Keratinocyte (primary cell): ENCODE data around the gene ADGRA1. TPM values are rescaled to one million over a fixed set of nuclear protein-coding genes. Genes with fewer than 3 reads are reported as not detected.

ENCODE experiments used
- DNase-seq: peaks from one replicate; pipeline ENCODE4 v3.0.0-alpha.2; 2011; ENCODE audit warnings: low read depth, missing footprints, low spot score
- FAIRE-seq: peaks from 2 replicates; lab custom pipeline; 2011; peaks lifted over from hg19 to GRCh38; lab: Jason Lieb, UNC
- H2AFZ ChIP-seq: 2 replicates; pipeline ENCODE4 v1.6.0; 2012; ENCODE audit warnings: low read length, control low read depth, inconsistent platforms; ENCODE audit not compliant: control insufficient read depth
- H3K27ac ChIP-seq: 2 replicates; pipeline ENCODE4 v1.5.1; 2011; ENCODE audit warnings: low read length; ENCODE audit not compliant: control insufficient read depth, insufficient read depth
- H3K27me3 ChIP-seq: 3 replicates; pipeline ENCODE4 v1.6.0; 2011; ENCODE audit warnings: low read length; ENCODE audit not compliant: control insufficient read depth, insufficient read depth; ENCODE audit errors: extremely low read depth
- H3K36me3 ChIP-seq, 2 experiments: 2 replicates in 1 of 2; 3 replicates in 1 of 2; pipeline ENCODE4 v1.5.1; 2011; ENCODE audit warnings: low read length in 2 of 2, mild to moderate bottlenecking in 1 of 2; ENCODE audit not compliant: control insufficient read depth in 2 of 2, insufficient read depth in 2 of 2; ENCODE audit errors: extremely low read depth in 1 of 2
- H3K4me1 ChIP-seq: 3 replicates; pipeline ENCODE4 v1.5.1; 2011; ENCODE audit warnings: low read length; ENCODE audit not compliant: control insufficient read depth, insufficient read depth; ENCODE audit errors: extremely low read depth
- H3K4me2 ChIP-seq: 3 replicates; pipeline ENCODE4 v1.6.0; 2011; ENCODE audit warnings: low read depth, low read length; ENCODE audit not compliant: control insufficient read depth, insufficient read depth; ENCODE audit errors: extremely low read depth
- H3K4me3 ChIP-seq, 3 experiments: fragments of 200-600 bp in 1 of 3; sonication (generic) in 1 of 3; 2 replicates in 2 of 3; 3 replicates in 1 of 3; pipeline ENCODE4 v1.5.1; 2011 to 2016; ENCODE audit warnings: low read length in 3 of 3, mild to moderate bottlenecking in 3 of 3, control low read depth in 2 of 3, inconsistent platforms in 1 of 3, low read depth in 1 of 3, mixed read lengths in 1 of 3, mixed run types in 1 of 3, moderate library complexity in 1 of 3; ENCODE audit not compliant: control insufficient read depth in 2 of 3, insufficient read depth in 2 of 3; ENCODE audit errors: extremely low read depth in 1 of 3
- H3K79me2 ChIP-seq: 2 replicates; pipeline ENCODE4 v1.6.0; 2012; ENCODE audit warnings: low read length; ENCODE audit not compliant: control insufficient read depth, insufficient read depth
- H3K9ac ChIP-seq: 3 replicates; pipeline ENCODE4 v1.6.0; 2011; ENCODE audit warnings: low read length; ENCODE audit not compliant: control insufficient read depth, insufficient read depth; ENCODE audit errors: extremely low read depth
- H3K9me1 ChIP-seq: 3 replicates; pipeline ENCODE4 v1.6.0; 2011; ENCODE audit warnings: low read length; ENCODE audit not compliant: control insufficient read depth, insufficient read depth; ENCODE audit errors: extremely low read depth
- H3K9me3 ChIP-seq: 2 replicates; pipeline ENCODE4 v1.5.1; 2012; ENCODE audit warnings: low read depth, low read length; ENCODE audit not compliant: control insufficient read depth
- H4K20me1 ChIP-seq: 3 replicates; pipeline ENCODE4 v1.6.0; 2011; ENCODE audit warnings: low read length; ENCODE audit not compliant: control insufficient read depth, insufficient read depth; ENCODE audit errors: extremely low read depth
- EZH2 ChIP-seq: IDR thresholded peaks from one replicate; pipeline ENCODE4 v1.6.1; 2012; ENCODE audit warnings: inconsistent platforms, mild to moderate bottlenecking, low read length, moderate library complexity
- dilution Hi-C: fragments of 300-500 bp; cut with MboI; formaldehyde crosslinking; loops from one replicate; pipeline ENCODE4 v1.7.0; 2020; ENCODE audit warnings: low sequenced_read_pairs; ENCODE audit not compliant: extremely low pct_ligation_motif_present
- polyA plus RNA-seq, 5 experiments: library from polyadenylated mRNA; depleted of rRNA in 3 of 5; stranded (reverse) in 3 of 5; stranded (forward) in 1 of 5; unstranded in 1 of 5; fragments of >200 nt; gene quantifications; 1 replicate in 1 of 5; 2 replicates in 3 of 5; 3 replicates in 1 of 5; pipeline versions ENCODE4 v1.2.1 to v1.2.3, GENCODE V29; 2011 to 2012; ENCODE audit warnings: missing spikeins in 2 of 5, low read depth in 1 of 5, low replicate concordance in 1 of 5
- TF ChIP-seq, protein P1 (sequence below), 3 experiments: IDR thresholded peaks in 1 of 3; conservative IDR thresholded peaks in 1 of 3; optimal IDR thresholded peaks in 1 of 3; 2 replicates in 2 of 3; 3 replicates in 1 of 3; pipeline versions ENCODE3 to v1.5.1; 2011; ENCODE audit warnings: low read length in 3 of 3, mild to moderate bottlenecking in 3 of 3, moderate library complexity in 2 of 3, control low read depth in 1 of 3, inconsistent platforms in 1 of 3; ENCODE audit not compliant: insufficient read depth in 2 of 3; ENCODE audit errors: extremely low read depth in 1 of 3

Gene ADGRA1
- polyA plus RNA-seq, 1 donor (not counting 4 experiments of a cell fraction or from before 2014, with no cell fraction given): not detected

DNA sequence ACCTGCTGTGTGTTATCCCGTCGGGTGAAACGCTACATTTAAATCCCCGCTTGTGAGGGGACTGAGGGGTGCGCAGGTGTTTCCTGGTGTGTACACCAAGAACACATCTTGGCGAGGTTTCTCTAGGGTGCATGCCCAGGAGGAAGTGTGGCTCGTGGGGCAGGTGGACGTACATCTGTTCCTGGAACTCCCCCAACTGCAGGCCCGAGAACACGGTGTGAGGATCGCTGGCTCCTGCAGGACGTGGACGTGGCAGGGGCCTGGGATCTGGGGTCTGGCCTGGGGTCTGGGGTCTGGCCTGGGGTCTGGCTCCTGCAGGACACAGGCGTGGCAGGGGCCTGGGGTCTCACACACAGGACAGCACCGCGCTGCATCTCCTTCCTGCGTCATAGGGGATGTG, 82.4 kb downstream of the ADGRA1 start:
- dilution Hi-C loops: no loop called here

GRCh38 chr10:133173860-133174640, 86.3 kb downstream of the ADGRA1 start:
- FAIRE-seq (no peak), DNase-seq (no peak)
- dilution Hi-C loops: no loop called here
- no peaks in the 10 kb centered on the region for H3K36me3 ChIP-seq
- no peaks in the 10 kb centered on the region for H3K4me1 ChIP-seq
- H4K20me1 ChIP-seq: no peaks in the 10 kb centered on the region
- no peak overlapping the region for H3K4me3 ChIP-seq
- no peak overlapping the region for H3K4me2 ChIP-seq
- H3K79me2 ChIP-seq: no peaks in the 10 kb centered on the region
- H3K9me3 ChIP-seq: peaks cover 19% of the 10 kb centered on the region
- H3K27ac ChIP-seq: no peak overlapping the region
- no peaks in the 10 kb centered on the region for H3K9me1 ChIP-seq
- H3K27me3 ChIP-seq: no peaks in the 10 kb centered on the region
- H3K9ac ChIP-seq: no peak overlapping the region
- H2AFZ ChIP-seq: no peak overlapping the region
- TF ChIP-seq, protein P1, sequence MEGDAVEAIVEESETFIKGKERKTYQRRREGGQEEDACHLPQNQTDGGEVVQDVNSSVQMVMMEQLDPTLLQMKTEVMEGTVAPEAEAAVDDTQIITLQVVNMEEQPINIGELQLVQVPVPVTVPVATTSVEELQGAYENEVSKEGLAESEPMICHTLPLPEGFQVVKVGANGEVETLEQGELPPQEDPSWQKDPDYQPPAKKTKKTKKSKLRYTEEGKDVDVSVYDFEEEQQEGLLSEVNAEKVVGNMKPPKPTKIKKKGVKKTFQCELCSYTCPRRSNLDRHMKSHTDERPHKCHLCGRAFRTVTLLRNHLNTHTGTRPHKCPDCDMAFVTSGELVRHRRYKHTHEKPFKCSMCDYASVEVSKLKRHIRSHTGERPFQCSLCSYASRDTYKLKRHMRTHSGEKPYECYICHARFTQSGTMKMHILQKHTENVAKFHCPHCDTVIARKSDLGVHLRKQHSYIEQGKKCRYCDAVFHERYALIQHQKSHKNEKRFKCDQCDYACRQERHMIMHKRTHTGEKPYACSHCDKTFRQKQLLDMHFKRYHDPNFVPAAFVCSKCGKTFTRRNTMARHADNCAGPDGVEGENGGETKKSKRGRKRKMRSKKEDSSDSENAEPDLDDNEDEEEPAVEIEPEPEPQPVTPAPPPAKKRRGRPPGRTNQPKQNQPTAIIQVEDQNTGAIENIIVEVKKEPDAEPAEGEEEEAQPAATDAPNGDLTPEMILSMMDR (optimal IDR thresholded peaks at IDR 0.05 in 1 of 3, IDR thresholded peaks at IDR 0.05 in 1 of 3, conservative IDR thresholded peaks at IDR 0.05 in 1 of 3; ENCODE audit: extremely low read depth in 1 of 3, insufficient read depth in 2 of 3, low read length in 3 of 3): no peak
- no peak for TF ChIP-seq EZH2

More for the DNA sequence above, 82.4 kb downstream of the ADGRA1 start:
- H2AFZ ChIP-seq: no peak overlapping the region
- H3K36me3 ChIP-seq: no peaks in the 10 kb centered on the region
- no peak overlapping the region for H3K27ac ChIP-seq
- H3K4me3 ChIP-seq: no peak overlapping the region
- H3K9me3 ChIP-seq: peaks cover 5% of the 10 kb centered on the region
- H3K4me1 ChIP-seq: no peaks in the 10 kb centered on the region
- no peak overlapping the region for H3K4me2 ChIP-seq
- DNase-seq (no peak), FAIRE-seq (no peak)
- no peak overlapping the region for H3K9ac ChIP-seq
- no peaks in the 10 kb centered on the region for H3K9me1 ChIP-seq
- no peaks in the 10 kb centered on the region for H3K79me2 ChIP-seq
- TF ChIP-seq EZH2: no peak
- TF ChIP-seq, protein P1 (optimal IDR thresholded peaks at IDR 0.05 in 1 of 3, IDR thresholded peaks at IDR 0.05 in 1 of 3, conservative IDR thresholded peaks at IDR 0.05 in 1 of 3; ENCODE audit: extremely low read depth in 1 of 3, insufficient read depth in 2 of 3, low read length in 3 of 3): no peak
- no peaks in the 10 kb centered on the region for H3K27me3 ChIP-seq
- no peaks in the 10 kb centered on the region for H4K20me1 ChIP-seq
